GM18519 (cell line): ENCODE data around the gene NCL.
"Not testable (repeated sequence)": the region's sequence is repeated elsewhere in the genome, so short reads cannot be mapped to it uniquely, and the experiment has no call there.

Experiments
- ATAC-seq: cut with Tn5 transposase; IDR thresholded peaks from one replicate; pipeline ENCODE4 v1.9.1; 2021; ENCODE audit warnings: mild to moderate bottlenecking, moderate library complexity; ENCODE audit not compliant: unreplicated experiment, low FRiP score

NCL gene

DNA sequence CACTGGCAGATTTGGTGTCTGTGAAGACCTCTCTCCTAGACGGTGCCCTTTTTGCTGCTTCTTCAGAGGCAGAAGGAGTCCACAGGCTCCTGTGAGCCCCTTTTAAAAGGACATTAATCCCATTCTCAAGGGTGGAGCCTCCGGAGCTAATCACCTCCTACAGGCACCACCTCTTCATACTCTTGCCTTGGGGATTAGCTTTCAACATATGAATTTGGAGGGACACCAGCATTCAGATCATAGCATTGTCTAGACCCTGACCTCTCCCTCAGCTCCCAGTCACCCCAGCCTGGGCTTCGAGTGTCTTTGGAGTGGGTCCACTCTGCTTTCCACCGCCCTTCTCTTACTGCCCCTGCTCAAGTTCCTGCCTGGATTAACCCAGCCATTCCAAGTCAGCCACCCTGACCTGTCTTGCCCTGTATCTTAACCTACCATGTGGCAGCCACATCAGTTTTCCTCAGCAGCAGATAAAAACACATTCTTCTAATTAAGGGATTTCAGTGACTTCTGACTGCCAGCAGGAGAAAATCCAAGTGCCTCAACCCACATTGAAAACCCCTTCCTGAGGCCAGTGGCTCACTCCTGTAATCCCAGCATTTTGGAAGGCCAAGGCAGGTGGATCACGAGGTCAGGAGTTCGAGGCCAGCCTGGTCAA lies 6.1 kb upstream of the NCL start:
- ATAC-seq = no peak

- ATAC-seq = no peak
Observed at GRCh38 chr2:231469583-231469950, 5.3 kb upstream of the NCL start.

DNA sequence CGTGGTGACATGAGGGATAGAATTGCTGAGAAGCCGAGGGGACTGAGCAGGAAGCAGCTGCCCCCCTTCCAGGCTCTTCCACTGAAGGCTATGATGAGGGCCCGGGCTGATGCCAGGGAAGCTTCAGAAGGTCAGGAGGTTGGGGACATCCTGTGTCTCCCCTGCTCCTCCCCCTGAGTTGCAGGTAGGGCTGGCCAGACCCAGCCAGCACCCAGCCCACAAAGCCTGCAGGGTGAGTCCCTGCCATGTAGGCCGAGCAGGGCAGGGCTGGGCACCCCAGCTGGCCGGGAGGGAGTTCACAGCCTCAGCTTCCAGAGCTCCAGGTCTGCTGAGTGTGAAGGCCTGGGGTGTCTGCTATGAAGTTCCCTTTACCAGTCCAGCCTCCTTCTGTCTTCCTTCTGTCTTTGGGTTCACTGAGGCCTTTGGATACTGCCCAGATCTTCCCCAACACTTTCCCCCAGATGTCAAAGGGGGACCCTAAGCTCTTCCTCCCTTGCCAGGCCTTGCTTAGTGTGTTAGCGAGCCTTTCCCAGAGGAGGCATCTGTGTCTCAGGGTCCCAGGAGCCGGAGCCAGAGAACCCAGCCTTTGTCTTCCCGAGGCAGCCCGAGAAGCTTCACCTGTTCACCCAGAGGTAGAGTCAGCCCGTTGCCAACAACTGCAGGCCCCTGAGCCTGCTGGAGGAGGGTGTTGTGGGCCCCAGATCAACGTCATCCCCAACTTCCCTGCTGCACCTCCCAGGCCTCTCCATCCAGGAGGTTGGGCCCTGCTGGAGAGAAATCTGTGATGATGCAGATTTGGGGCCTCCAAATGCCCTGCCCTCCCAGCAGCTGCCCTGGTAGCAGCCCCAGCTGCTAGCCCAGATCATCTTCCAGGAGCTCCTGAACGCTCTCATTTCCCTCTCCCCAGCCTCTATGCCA lies 3.6 kb upstream of the NCL start:
- no peak for ATAC-seq

DNA sequence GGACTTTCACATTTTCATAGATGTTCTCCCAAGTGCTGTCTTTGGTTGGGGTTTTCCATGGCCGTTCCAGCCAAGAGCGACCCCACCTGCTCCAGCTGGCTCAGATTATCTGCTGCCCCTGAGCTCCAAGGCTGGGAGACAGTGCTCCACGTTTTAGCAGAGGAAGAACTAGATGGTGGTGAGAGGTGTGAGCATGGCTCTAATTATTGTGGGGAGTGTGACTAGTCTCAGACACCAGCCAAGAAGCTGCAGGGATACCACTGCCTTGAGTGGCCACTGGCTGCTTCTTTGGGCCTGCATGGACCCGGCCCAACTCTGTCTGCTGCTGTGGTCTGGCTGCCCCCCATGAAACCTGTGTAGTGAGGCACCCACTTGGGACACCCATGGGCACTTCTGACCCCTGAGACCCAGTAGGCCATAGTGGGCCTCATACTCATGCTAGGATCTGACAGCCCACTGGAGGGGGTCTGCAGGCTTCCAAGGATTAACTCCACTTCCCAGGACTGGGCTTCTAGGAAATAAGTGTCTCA lies 2.8 kb upstream of the NCL start:
- ATAC-seq = no peak

- ATAC-seq = peak; percentile 15
Observed at GRCh38 chr2:231464576-231465540, 574 bp upstream of the NCL start.

DNA sequence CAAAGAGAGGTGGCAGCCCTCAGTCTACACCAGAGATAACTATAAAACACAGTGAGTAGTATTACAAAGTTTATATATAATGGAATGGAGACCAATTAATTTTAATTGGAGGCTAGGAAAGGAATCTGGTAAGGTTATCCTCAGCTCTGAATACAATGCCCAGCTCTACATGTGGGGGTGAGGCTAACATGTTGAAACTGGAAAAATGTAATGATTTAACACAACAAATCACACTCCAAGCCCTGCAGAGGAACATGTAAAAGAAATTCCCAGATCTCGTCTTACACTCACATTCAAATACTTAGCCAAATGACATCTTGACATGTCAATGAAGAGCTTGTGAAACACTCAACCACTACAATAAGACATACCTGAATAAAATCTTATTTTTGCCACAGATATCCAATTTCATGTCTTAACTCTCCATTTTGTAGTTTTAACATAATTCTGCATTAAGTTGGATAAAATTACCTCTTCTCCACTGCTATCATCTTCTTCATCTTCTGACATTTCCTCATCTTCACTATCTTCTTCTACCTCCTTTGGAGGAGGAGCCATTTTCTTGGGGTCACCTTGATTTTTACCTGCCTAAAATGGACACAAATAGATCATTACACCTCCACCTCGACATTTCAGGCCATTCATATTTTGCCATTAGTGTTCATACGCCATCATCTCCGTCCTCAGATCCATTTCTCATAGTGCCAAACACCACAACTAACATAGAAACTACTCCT lies 1.4 kb downstream of the NCL start:
- ATAC-seq = no peak

DNA sequence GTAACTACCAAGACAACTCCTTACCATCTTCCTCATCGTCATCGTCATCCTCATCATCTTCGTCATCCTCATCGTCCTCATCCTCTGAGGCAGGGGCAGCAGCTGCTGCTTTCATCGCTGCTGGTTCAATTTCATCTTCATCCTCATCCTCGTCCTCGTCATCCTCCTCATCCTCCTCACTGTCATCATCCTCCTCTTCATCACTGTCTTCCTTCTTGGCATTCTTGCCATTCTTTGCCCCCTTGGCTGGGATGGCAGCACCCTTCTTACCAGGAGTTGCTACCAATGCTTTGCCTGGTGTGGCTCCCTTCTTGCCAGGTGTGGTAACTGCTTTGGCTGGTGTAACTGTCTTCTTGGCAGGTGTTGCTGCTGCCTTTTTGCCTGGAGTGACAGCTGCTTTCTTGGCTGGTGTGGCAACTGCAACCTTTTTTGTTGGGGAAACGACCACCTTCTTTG lies 2.7 kb downstream of the NCL start:
- no peak for ATAC-seq

GRCh38 chr2:231460841-231461240 lies 3.4 kb downstream of the NCL start:
- not testable (repeated sequence) for ATAC-seq

DNA sequence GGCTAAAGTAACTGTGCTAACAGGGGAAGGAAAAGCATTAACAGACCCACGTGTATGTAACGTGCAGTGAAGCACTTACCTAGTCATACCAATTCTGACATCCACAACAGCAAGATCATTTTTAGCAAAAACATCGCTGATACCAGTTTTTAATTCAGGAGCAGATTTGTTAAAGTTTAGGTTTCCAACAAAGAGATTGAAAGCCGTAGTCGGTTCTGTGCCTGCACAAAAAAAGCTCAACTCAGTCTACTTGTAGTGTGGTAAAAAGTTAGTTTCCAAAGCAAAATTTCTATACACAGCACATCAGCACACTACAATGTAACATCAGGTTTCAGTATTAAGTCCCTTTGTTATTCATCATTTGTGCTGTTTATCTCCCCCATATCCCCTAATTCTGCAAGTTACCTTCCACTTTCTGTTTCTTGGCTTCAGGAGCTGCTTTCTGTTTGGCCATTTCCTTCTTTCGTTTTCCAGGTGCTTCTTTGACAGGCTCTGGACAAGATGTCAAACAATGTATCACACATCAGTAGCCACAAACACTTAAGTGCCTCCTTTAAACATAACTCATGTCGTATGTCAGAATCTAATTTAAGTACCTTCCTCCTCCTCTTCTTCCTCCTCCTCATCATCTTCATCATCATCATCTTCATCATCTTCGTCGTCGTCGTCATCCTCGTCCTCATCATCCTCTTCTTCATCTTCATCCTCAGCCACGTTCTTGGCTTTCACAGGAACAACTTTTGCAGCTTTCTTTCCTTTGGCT lies 4.0 kb downstream of the NCL start:
- no peak for ATAC-seq

GRCh38 chr2:231458368-231458767 lies 5.9 kb downstream of the NCL start:
- no peak for ATAC-seq

GRCh38 chr2:231457101-231457500 lies 7.2 kb downstream of the NCL start:
- no peak for ATAC-seq

GRCh38 chr2:231456295-231457004 lies 7.8 kb downstream of the NCL start:
- ATAC-seq = no peak

GRCh38 chr2:231455890-231456289 lies 8.4 kb downstream of the NCL start:
- no peak for ATAC-seq

DNA sequence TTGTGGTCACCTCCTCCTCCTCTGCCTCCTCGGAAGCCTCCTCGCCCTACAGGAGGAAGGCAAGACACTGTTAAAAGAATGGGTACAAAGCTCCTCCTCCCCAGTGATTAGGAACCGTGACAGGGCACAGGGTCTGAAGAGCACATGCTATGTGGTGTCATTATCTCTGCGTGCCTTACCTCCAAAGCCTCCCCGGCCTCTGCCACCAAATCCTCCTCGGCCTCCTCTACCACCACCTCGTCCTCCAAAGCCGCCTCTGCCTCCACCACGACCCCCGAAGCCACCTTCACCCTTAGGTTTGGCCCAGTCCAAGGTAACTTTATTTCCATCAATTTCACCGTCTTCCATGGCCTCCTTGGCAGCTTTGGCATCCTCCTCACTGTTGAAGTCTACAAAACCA lies 9.1 kb downstream of the NCL start:
- no peak for ATAC-seq

DNA sequence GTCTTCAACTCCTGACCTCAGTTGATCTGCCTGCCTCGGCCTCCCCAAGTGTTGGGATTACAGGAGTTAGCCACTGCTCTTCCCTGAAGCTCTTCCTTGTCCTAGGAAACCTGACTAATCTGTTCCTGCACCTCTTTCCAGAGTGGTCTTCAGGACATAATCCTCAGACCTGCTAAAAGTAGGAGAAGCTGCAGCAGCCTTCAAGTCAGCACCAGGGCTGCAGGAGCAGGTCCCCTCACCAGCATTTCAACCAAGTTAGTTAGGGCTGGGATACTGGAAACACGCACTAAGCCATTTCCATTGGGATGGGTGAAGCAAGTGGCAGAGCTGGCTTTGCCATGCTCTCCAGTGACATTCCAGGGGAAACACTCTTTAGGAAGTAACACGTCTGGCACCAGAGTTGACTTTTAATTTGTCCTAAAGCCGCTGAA lies 9.9 kb downstream of the NCL start:
- ATAC-seq = no peak

DNA sequence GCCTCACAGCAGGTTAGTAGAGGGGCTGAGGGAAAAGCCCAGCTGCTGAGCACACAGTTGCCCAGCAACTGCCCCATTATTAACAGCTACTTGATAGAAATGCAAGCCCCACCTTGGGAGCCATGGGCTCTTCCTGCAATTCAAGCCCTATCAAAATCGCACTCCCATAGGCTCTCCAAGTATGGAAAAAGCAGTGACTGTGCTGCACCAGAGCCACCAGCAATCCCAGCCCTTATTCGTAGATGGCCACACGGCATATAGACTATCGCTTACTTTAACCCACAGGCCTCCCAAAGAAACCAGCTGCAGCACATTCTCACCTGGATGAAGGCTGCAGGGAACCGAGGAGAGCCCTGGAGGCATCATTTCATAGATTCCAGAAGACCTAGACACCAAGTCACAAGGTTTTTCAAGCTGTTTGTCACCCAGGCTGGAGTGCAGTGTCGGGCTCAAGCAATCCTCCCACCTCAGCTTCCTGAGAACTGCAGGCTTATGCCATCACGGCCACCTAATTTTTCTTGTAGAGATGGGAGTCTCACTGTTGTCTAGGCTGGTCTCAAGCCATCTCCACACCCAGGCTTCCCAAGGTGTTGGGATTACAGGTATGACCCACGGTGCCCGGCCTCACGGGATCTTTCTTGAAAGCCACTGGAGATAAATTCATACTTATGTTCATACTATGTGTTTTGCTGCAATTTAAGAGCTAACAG lies 11.3 kb downstream of the NCL start:
- ATAC-seq = no peak

DNA sequence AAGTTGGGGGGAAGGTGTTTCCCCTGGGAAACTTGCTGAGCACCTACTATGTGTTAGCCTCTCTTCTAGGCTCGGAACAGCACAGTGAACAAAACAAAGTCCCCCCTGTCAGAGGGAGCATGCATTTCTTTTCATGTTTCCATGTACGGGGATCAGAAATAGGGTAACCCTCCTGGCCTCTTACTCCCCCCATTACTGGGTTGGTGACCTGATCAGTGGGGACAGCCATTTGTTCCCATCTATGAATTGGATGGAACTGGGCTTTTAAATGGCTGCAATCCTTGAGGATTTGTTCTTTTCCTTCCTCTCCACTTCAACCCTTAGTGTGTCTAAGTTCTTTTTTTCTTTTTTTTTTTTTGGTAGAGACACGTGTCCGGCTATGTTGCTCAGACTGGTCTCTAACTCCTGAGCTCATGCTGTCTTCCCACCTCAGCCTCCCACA lies 13.7 kb downstream of the NCL start:
- ATAC-seq = no peak
